SK-N-SH treated with all-trans-retinoic acid at 6 μM for 48 hours (cell line): Measurements from ENCODE around the gene ERVV-1.

ENCODE experiments used
- CSRNP3 ChIP-seq: fragments of 250-450 bp; sonication (Bioruptor Pico); IDR thresholded peaks from 2 replicates; pipeline ENCODE4 v1.5.1; 2021; ENCODE audit warnings: mild to moderate bottlenecking, moderate library complexity
- ZFP30 ChIP-seq: fragments of 450-650 bp; formaldehyde crosslinking; IDR thresholded peaks from 2 replicates; pipeline ENCODE4 v1.5.0; 2022; ENCODE audit warnings: mild to moderate bottlenecking, moderate library complexity
- ZNF70 ChIP-seq: fragments of 450-650 bp; formaldehyde crosslinking; IDR thresholded peaks from 2 replicates; pipeline ENCODE4 v1.5.0; 2020; ENCODE audit warnings: mild to moderate bottlenecking, moderate library complexity
- ZNF8 ChIP-seq: fragments of 450-650 bp; formaldehyde crosslinking; IDR thresholded peaks from 2 replicates; pipeline ENCODE4 v1.5.0; 2020; ENCODE audit warnings: mild to moderate bottlenecking, moderate library complexity

DNA sequence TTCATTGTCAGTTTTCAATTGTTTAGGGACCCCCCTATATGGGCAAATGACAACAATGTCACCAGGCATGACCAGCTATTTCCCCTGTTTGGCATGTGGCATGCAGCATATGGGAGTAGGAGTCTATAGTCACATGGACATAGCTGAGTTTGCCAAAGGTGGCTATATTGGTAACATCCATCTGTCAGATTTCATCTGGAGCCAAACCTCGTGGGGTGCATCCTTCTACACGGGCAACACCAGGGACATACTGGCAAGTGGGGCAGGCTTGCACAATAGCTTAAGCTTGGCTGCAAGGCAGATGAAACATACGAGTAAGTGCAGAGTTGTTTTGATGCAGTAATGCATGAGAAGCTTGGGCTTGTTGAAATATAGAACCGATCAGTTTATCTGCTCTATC lies 26.5 kb upstream of the ERVV-1 start:
- no peak for TF ChIP-seq ZFP30 (CRISPR knock-in tag)
- no peak for TF ChIP-seq CSRNP3
- TF ChIP-seq ZNF8 (CRISPR knock-in tag): no peak
- no peak for TF ChIP-seq ZNF70 (CRISPR knock-in tag)
